KOPT-K1 (cell line): Measurements from ENCODE around the gene APBA2.

Experiments
- H3K27ac ChIP-seq: fragments of 200-600 bp; sonication (generic); 2 replicates; pipeline ENCODE4 v1.5.1; 2016; ENCODE audit warnings: antibody characterized with exemption, mild to moderate bottlenecking, low read depth, low read length; ENCODE audit not compliant: poor library complexity, severe bottlenecking
- H3K36me3 ChIP-seq: fragments of 200-600 bp; sonication (generic); 2 replicates; pipeline ENCODE4 v1.5.1; 2017; ENCODE audit warnings: antibody characterized with exemption, mild to moderate bottlenecking, low read length, moderate library complexity; ENCODE audit not compliant: insufficient read depth
- H3K9me3 ChIP-seq: fragments of 200-600 bp; sonication (generic); 2 replicates; pipeline ENCODE4 v1.5.1; 2017; ENCODE audit warnings: antibody characterized with exemption, low read length, mild to moderate bottlenecking; ENCODE audit not compliant: insufficient read depth, poor library complexity, severe bottlenecking

APBA2 gene

GRCh38 chr15:29107971-29108645, 222.3 kb downstream of the APBA2 start:
- Histone ChIP-seq H3K9me3 (no peaks in the 10 kb centered on the region), H3K36me3 (peaks cover 9% of the 10 kb centered on the region; the same call in 1 of the 2 replicates), H3K27ac (no peak overlapping the region)

DNA sequence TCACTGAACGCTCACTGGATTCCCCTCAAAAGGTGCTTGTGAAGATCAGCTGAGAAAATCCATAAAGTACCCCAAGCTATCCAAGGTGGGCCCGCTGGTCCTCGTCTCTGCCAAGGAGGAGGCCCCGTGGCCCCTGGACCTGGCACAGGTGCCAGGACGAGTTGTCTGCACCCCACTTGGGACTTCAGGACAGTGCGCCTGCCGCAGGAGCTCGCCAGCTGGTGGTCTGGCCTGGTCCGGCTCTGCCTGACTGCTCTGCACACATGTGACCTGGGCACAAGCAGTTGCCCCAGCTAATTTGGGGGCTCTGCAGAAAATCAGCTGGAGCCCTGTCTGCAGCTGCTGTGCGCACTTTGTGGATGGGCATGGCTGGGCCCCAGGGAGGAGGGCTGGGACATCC, 224.0 kb downstream of the APBA2 start:
- Histone ChIP-seq H3K36me3 (peaks cover 9% of the 10 kb centered on the region; the same call in 1 of the 2 replicates), H3K9me3 (no peaks in the 10 kb centered on the region), H3K27ac (no peak overlapping the region)

- peaks cover 6% of the 10 kb centered on the region; the same call in 1 of the 2 replicates for H3K36me3 ChIP-seq
- H3K9me3 ChIP-seq = no peaks in the 10 kb centered on the region
- H3K27ac ChIP-seq = no peak overlapping the region
Measured at GRCh38 chr15:29110176-29110575, 224.4 kb downstream of the APBA2 start.

DNA sequence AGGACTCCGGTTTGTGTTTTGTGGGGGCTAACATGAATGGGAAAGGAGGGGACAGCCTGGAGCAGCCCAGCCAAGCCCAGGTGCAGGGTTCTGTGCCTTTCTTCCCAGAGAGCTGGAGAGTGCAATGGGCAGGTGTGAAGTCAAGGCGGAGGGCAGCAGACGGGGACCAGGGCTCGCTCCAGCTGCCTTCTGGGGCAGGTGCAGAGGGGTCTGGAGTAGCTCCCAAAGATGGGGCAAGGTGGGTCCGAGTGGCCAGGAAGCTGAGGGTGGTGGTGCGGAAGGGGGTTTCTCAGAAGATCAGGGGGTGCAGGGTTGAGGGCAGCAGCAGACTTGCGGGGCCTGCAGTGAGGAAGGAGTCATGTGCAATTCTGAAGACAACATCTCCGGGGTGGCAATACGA, 225.0 kb downstream of the APBA2 start:
- Histone ChIP-seq H3K27ac (no peak overlapping the region), H3K9me3 (no peaks in the 10 kb centered on the region), H3K36me3 (peaks cover under 1% of the 10 kb centered on the region; the same call in 1 of the 2 replicates)

- Histone ChIP-seq H3K36me3 (no peaks in the 10 kb centered on the region; the same call in 1 of the 2 replicates), H3K9me3 (no peaks in the 10 kb centered on the region)
Measured at GRCh38 chr15:29111705-29112281, 226.0 kb downstream of the APBA2 start.

GRCh38 chr15:29113336-29114220, 227.8 kb downstream of the APBA2 start:
- no peak overlapping the region for H3K27ac ChIP-seq
- no peaks in the 10 kb centered on the region; the same call in 1 of the 2 replicates for H3K36me3 ChIP-seq
- no peaks in the 10 kb centered on the region for H3K9me3 ChIP-seq

More at GRCh38 chr15:29111705-29112281, 226.0 kb downstream of the APBA2 start:
- no peak overlapping the region for H3K27ac ChIP-seq

- no peak overlapping the region for H3K27ac ChIP-seq
- no peaks in the 10 kb centered on the region for H3K9me3 ChIP-seq
- no peaks in the 10 kb centered on the region; the same call in 1 of the 2 replicates for H3K36me3 ChIP-seq
Measured at GRCh38 chr15:29114221-29115092, 228.7 kb downstream of the APBA2 start.

- H3K36me3 ChIP-seq = no peaks in the 10 kb centered on the region
- H3K27ac ChIP-seq = no peak overlapping the region
- no peaks in the 10 kb centered on the region for H3K9me3 ChIP-seq
Measured at GRCh38 chr15:29115093-29115991, 229.6 kb downstream of the APBA2 start.

DNA sequence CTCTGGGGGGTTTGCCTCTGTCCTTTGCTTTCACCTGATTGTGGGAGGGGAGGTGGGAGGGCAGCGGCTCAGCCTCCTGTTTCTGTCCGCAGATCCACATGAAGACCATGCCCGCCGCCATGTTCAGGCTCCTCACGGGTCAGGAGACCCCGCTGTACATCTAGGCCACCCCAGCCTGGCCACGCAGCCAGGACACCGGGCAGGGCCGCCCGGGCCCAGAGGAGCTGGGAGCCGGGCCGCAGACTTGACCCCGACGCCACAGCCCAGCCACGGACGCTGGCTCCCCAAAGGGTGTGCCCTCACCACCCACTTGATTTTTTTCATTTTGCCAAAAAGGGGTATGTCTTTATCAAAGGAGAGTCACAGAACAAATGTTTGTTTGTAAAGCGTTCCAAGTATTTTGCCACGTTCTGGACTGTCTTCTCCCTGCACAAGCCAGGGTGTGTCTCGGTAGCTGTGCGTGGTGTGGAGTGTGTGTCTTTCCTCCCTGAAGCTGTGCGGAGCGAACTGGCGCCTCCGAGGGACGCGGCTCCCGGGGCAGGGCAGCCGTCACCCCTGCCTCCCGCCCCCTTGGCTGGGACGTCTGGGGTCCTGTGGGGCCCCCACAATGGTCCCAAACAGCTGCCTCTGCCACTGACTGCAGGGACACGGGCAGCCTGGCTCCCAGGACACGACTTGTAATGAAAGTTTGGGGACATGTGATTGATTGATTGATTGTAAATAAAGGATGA, 231.4 kb downstream of the APBA2 start:
- H3K27ac ChIP-seq = no peak overlapping the region
- H3K9me3 ChIP-seq = no peaks in the 10 kb centered on the region
- no peaks in the 10 kb centered on the region for H3K36me3 ChIP-seq

DNA sequence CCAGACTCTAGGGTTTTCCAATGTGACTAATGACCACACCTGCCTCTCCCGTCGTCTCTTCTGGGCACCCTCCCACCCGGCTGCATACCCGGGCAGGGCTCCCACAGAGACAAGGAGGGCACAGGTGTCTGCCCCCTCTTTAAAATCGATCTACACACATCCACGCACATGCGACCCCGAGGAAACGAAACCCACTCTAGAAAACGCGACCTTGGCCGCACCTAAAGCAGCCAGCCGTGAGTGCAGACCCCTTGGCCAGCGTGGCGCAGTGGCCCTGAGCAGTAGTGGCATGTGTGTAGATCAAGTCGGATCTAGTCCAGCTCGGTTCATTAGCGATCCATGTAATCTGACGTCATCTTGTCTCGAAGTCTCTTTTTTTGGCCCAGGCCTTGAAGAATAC, 232.0 kb downstream of the APBA2 start:
- H3K9me3 ChIP-seq = no peaks in the 10 kb centered on the region
- no peak overlapping the region for H3K27ac ChIP-seq
- no peaks in the 10 kb centered on the region for H3K36me3 ChIP-seq

DNA sequence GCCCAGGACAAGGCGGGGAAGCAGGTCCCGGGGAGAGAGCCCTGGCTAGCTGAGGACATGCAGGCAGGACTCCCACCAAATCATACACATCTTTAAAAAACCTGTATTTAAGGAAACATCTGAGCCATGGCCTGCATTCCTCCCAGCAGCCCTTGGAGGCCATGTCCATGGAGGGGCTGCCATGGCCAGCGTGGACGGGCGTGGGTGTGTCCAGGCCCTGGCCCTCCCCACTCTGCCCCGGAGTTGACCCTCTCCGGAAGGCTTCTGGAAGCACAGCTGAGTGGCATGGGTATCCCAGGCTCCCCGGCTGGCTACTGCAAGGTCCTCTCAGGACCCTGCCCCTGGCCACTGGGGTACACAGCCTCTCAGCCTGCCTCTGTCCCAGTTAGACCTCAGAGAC, 234.1 kb downstream of the APBA2 start:
- Histone ChIP-seq H3K27ac (no peak overlapping the region), H3K36me3 (no peaks in the 10 kb centered on the region), H3K9me3 (no peaks in the 10 kb centered on the region)

DNA sequence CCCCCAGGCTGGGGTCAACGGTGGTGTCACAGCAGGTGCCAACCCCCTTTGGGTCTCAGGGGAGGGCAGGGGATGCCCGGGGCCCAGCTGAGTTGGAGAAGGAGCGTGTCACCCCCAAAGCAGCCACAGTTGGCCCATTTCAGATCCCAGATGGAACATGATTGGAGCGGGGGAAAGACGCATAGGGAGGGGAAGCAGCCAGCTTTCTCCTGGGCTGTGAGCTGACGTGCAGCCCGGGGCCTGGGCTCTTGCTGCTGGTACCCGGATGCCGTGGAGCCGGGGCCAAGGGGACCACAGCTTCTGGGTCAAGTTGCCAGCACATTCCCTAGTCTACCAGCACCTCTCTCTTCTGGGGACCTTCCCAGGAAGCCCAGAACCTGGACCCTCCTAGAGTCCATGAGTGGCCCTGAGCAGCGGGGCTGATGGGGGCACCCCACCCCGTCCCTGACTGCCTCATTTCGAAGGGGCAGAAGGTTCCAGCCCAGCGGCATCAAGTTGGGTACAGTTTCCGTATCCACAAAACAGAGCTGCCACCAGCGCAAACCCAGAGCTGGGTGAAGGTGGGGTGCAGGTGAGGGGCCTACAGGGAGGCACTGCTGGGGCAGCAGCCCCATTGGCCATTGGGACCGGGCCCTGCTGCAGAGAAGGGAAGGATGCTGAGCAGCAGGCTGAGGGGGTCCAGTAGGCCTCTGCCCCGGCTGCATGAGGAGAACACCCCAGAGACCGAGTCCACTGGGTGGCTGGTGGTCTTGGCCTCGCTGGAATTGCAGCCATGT, 235.0 kb downstream of the APBA2 start:
- H3K9me3 ChIP-seq = no peaks in the 10 kb centered on the region
- no peak overlapping the region for H3K27ac ChIP-seq
- H3K36me3 ChIP-seq = no peaks in the 10 kb centered on the region

- H3K27ac ChIP-seq = no peak overlapping the region
- no peaks in the 10 kb centered on the region for H3K9me3 ChIP-seq
- H3K36me3 ChIP-seq = no peaks in the 10 kb centered on the region
Measured at GRCh38 chr15:29121369-29121656, 235.5 kb downstream of the APBA2 start.
